ENCODE results near the gene AKIRIN2. TPM values are rescaled to one million over a fixed set of nuclear protein-coding genes. Genes with fewer than 3 reads are reported as not detected.

The AKIRIN2 gene
- total and polyA plus RNA-seq, 9 of the 15 experiments (the other 6 are each of a cell fraction or from before 2014, with no cell fraction given) = 5.8 to 63.9 (median 28.1) TPM

- H2AFZ ChIP-seq (ENCODE audit: low read depth, low read length) = peak overlapping the region; percentile 90
- FAIRE-seq (no peak), DNase-seq (ENCODE audit: extremely low read depth in 1 of 4, low spot score in 3 of 4) (peak in 3 of 4 experiments; percentile 17 to 45 (median 36)), ATAC-seq (no peak)
- H3K79me2 ChIP-seq (ENCODE audit: control insufficient read depth, insufficient read depth, low read length) = peaks cover 45% of the 10 kb centered on the region
- peak overlapping the region in 1 of 2 experiments; percentile 77; a peak in 2 of 4 replicates for H3K9ac ChIP-seq (ENCODE audit: insufficient read depth in 1 of 2, low read depth in 2 of 2, low read length in 2 of 2)
- TSS peak; percentile 88 for BruUV-seq (replicated peaks)
- POLR2A ChIA-PET = interaction anchor here (0.7 to 7.8 kb wide), 11 partner anchors 9 to 1756 kb away, joined by 3 to 77 read pairs (median 3); no protein-coding TSS in a partner anchor
- peak overlapping the region; percentile 93 for H3K4me2 ChIP-seq (ENCODE audit: insufficient read depth, low read length)
- peaks cover 35% of the 10 kb centered on the region for H4K20me1 ChIP-seq (replicated peaks; ENCODE audit: control insufficient read depth, insufficient read depth, low read length)
- H3K36me3 ChIP-seq (ENCODE audit: control insufficient read depth, insufficient read depth, low read length) = peaks cover 29% of the 10 kb centered on the region
- 3% methylated on average over 7 of the region's 7 CpGs for WGBS (ENCODE audit: insufficient coverage, low coverage, missing lambda C conversion rate)
- CTCF ChIA-PET (ENCODE audit: low intra/inter-chr PET ratio) = no interaction called here
- H3K27me3 ChIP-seq (ENCODE audit: control insufficient read depth in 2 of 2, insufficient read depth in 2 of 2, low read length in 2 of 2) = no peaks in the 10 kb centered on the region
- H3K9me1 ChIP-seq (ENCODE audit: control insufficient read depth, insufficient read depth, low read length) = no peaks in the 10 kb centered on the region
- H3K4me1 ChIP-seq (replicated peaks in 1 of 2; ENCODE audit: control insufficient read depth in 2 of 2, insufficient read depth in 2 of 2, low read length in 2 of 2) = peaks cover 8 to 15% of the 10 kb centered on the region in 2 experiments
- peak overlapping the region; percentile 96 for H3K4me3 ChIP-seq
- H3K9me3 ChIP-seq (replicated peaks; ENCODE audit: control insufficient read depth, insufficient read depth, low read depth, low read length) = no peaks in the 10 kb centered on the region
- H3K27ac ChIP-seq (ENCODE audit: extremely low read depth, low read depth, low read length) = peak overlapping the region; percentile 84
- intact Hi-C loops (cut with micrococcal nuclease) = loop anchor here (5.0 to 10.0 kb wide), 3 partner anchors 55 to 228 kb away; partner anchors contain the start of gene SLC35A1
- in situ Hi-C loops (cut with MboI) = no loop called here
- TF ChIP-seq ZNF668 (CRISPR knock-in tag; IDR thresholded peaks at IDR 0.05) = no peak
- TF ChIP-seq SMARCA4 (IDR thresholded peaks at IDR 0.05) = peak; percentile 11; the same call in 1 of the 2 replicates
- TF ChIP-seq XRCC4 (IDR thresholded peaks at IDR 0.05; ENCODE audit: extremely low read depth, insufficient read depth, insufficient read length) = no peak
- TF ChIP-seq GABPA (tag; conservative IDR thresholded peaks at IDR 0.05; ENCODE audit: low read depth) = peak; percentile 35
- TF ChIP-seq HOMEZ (CRISPR knock-in tag; IDR thresholded peaks at IDR 0.05) = no peak
- peak in 1 of 2 experiments; percentile 37; a peak in 1 of 4 replicates for TF ChIP-seq HDAC1 (IDR thresholded peaks at IDR 0.05)
- no peak for TF ChIP-seq HBP1 (CRISPR knock-in tag; IDR thresholded peaks at IDR 0.05)
- 0 out of 4 replicates have a peak, but pooled peaks of 1 of the 2 experiments have one; percentile 27 for TF ChIP-seq MLLT1 (IDR thresholded peaks at IDR 0.05)
- peak; percentile 1; the same call in 1 of the 2 replicates for TF ChIP-seq TEAD4 (IDR thresholded peaks at IDR 0.05; ENCODE audit: low read length)
- no peak for TF ChIP-seq TEAD4 (CRISPR knock-in tag; IDR thresholded peaks at IDR 0.05; ENCODE audit: borderline replicate concordance)
- 0 out of 2 replicates have a peak, but pooled peaks have one; percentile 3 for TF ChIP-seq PKNOX1 (IDR thresholded peaks at IDR 0.05)
- peak; percentile 45 for TF ChIP-seq POLR2H (tag; IDR thresholded peaks at IDR 0.05; ENCODE audit: low read depth)
- no peak for TF ChIP-seq ZNF280A (IDR thresholded peaks at IDR 0.05; ENCODE audit: low read depth, partially characterized antibody)
- no peak for TF ChIP-seq NCOA1 (IDR thresholded peaks at IDR 0.05; ENCODE audit: low read depth)
- no peak for TF ChIP-seq NUFIP1 (IDR thresholded peaks at IDR 0.05; ENCODE audit: partially characterized antibody)
- 0 out of 2 replicates have a peak, but pooled peaks have one; percentile 41 for TF ChIP-seq RFX7 (CRISPR knock-in tag; IDR thresholded peaks at IDR 0.05)
Observed at GRCh38 chr6:87702589-87702945, 534 bp upstream of the AKIRIN2 start.
